ENCODE results near the gene ARNT2.

The ARNT2 gene

DNA sequence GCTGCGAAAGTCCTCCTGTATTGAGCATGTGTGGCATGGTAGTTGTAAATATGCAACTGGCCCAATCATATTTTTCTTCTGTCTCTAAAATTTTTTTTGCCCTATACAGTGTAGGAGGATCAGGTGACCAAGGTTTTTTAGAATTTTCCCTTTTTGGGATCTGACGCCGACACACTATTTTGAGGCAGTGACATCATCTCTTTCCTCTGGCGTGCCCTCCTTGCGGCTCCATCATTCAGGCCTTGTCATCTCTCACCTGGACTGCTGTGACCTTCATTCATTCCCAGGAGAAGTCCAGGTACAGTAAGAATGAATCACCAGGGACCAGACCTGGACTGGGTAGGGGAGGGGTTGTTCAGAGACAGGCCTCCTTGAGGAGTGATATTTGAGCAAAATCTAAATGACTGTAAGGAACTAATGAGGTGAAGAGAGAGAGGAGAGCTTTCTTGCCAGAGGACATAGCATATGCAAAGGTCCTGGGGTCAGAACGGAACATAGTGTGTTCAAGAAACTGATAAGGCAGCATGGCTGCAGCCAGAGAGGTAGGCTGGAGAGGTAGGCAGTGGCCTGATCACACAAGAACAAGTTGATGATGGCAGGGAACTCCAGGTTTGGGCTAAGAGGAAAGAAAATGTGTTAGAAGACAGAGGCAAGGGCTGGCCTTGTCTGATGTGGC is 38.7 kb downstream of the ARNT2 start:
- DNase-seq (ENCODE audit: low read depth): no peak

DNA sequence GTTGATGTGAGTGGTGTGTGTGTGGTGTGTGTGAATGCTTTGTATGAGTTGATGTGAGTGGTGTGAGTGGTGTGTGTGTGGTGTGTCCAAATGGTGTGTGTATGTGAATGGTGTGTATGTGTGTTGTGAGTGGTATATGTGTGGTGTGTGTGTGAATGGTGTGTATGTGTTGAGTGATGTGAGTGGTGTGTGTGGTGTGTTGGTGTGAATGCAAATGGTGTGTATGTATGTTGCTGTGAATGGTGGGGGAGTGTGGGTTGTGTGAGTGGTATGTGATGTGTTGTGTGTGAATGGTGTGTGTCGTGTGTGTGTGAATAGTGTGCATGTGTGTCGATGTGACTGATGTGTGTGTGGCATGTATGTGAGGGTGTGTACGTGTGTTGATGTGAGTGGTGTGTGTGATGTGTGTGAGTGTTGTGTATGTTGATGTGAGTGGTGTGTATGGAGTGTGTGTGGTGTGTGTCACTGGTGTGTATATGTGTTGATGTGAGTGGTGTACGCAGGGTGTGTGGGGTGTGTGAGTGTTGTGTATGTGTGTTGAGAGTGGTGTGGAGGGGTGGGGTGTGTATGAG is 40.6 kb downstream of the ARNT2 start:
- no peak for DNase-seq (ENCODE audit: low read depth)

DNA sequence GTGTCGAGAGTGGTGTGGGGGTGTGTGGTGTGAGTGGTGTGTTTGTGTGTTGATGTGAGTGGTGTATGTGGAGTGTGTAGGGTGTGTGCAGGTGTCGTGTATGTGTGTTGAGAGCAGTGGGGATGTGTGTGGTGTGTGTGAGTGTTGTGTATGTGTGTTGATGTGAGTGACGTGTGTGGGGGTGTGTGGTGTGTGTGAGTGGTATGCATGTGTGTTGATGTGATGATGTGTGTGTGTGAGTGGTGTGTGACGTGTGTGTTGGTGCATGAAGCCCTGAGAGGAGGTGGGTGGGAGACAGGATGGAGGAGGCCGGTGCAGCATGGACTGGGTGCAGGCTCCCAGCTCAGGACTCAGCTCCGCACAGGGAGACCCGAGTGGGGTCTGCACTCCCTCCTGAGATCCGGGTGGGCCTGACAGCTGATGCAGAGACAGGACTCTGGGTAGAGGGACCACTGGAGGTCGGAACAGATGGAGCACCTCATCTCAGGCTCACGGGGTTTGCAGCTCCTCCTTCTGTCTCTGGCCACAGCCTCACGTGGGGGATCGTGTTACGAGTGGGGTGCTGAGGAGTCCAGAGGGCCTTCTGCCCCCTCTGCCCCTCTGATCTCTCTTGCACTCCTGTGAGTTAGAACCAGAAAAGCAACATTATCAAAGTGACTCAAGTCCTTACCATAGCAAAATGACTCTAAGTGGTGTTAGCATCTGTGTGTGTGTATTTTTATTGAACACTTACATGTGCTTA is 41.3 kb downstream of the ARNT2 start:
- DNase-seq (ENCODE audit: low read depth): no peak

- DNase-seq (ENCODE audit: low read depth): no peak
Observed at GRCh38 chr15:80447077-80447476, 42.9 kb downstream of the ARNT2 start.

GRCh38 chr15:80449825-80450224 is 45.6 kb downstream of the ARNT2 start:
- DNase-seq (ENCODE audit: low read depth): no peak

DNA sequence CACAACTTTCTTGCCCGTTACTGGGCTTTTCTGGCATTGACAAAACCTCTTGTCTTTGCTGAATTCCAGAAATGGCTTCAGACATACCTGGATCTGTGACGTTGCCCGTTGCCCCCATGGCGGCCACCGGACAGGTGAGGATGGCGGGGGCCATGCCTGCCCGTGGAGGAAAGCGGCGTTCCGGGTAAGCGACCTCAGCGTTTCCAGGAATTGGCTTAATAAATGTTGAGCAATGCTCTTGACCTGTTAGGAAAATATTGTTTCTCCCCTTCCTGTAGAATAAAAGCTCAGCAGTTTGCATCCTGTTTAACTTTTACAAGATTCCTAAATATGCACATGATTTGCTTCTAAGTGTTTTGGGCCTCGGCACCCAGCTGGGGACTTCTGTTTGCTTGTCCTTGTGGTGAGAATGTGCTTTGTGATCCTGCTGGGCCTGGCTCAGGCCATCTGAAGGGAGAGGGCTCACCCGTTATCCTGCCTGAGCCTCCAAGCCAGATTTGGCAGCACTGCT is 46.7 kb downstream of the ARNT2 start:
- no peak for DNase-seq (ENCODE audit: low read depth)

DNA sequence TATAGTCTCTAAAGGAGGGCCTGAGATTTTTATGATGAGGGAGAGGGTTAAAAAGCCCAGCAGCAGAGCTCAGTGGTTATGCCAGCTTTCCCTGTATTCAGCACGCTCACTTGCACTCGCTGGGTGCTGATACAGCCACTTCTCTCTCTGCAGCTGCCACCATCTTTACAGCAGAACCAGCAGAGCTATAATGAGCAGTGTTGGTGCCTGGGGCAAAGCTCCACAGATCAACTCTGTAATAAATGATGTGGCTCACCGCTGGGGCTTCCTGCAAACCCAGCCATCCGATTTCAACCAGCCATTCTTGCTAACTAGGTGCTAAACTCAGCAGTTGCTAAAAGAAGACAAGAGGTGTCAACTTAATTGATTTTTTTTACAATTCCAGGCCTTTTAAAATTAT is 48.0 kb downstream of the ARNT2 start:
- no peak for DNase-seq (ENCODE audit: low read depth)

DNA sequence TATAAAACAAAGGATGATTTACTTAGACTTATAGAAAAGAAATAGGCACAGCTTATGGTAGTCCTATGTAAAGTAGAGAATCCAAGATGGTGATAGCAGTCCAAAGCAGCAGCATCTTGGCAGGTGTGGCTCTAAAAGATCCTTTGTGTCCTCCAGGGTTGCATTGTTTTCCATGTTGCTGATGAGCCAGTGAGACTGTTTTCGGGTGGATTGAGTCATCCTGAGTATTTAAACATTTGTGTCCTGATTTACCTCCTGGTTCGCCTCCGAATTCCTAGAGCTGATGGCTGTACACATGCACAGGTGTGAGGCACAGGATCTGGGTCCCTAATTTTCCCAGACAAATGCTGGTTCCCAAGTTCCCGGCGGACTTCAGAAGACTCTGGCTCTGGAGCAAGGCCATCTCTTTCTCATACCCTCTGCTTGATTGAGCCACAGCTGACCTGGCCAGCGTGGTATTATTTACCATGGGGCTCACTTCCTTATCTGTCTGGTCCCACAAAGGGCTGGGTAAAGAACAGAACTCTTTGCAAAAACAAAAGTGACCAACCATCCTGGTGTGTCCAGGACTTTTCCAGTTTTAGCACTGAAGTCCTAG is 51.0 kb downstream of the ARNT2 start:
- DNase-seq (ENCODE audit: low read depth): no peak

DNA sequence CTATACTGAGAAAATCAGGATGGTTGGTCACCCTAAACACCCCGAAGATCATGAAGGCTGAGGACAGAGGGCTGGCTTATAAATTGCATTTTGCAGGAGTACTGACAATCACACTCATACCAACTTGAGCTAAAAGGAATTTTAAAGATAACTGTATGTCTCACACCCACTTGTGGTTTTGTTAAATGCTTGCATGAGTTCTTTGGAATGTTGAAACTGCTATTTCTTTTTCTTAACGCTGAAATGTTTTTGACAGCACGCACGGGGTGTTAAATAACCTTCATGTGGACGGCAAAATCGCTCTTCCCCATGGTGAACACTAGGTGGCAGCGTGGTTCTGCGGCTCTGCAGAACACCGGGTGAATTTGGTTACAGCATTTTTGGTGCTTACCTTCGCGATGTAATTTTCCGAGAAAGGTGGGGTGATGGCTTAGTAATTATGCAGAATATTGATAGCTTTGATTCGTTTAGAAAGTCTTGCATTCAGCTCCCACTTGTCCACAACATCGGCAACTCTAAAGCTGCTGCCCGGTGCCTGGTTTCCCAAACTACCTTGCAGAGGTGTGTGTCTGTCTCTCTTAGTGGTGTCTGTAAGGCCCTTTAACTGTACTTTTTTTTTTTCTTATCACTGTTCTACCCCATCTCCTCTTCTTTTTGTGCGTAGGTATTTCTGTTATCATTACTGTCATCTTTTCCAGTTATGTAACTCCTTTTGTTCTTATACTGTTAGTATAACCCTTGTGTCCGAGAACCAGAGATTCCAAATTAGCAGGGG is 51.7 kb downstream of the ARNT2 start:
- peak; percentile 23 for DNase-seq (ENCODE audit: low read depth)

GRCh38 chr15:80456517-80457492 is 52.6 kb downstream of the ARNT2 start:
- DNase-seq (ENCODE audit: low read depth): no peak

GRCh38 chr15:80457896-80458295 is 53.7 kb downstream of the ARNT2 start:
- no peak for DNase-seq (ENCODE audit: low read depth)

DNA sequence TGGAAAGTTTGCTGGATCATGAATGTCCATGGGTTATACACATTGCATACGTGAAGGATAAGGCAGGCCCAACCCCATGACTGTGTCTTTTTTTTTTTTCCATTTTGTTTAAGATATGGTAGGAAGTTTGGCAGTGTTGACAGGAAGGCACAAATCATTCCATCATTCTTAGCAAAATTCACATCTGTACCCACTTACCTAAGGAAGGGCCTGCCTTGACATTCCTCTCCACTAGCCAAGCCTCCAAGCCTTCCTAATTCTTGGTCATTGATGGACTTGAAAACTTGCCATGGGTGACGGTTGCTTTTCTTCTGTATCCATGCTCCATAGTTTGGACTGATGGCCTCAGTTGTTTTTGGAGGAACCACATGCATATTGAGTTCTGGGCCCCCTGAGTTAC is 54.4 kb downstream of the ARNT2 start:
- no peak for DNase-seq (ENCODE audit: low read depth)

DNA sequence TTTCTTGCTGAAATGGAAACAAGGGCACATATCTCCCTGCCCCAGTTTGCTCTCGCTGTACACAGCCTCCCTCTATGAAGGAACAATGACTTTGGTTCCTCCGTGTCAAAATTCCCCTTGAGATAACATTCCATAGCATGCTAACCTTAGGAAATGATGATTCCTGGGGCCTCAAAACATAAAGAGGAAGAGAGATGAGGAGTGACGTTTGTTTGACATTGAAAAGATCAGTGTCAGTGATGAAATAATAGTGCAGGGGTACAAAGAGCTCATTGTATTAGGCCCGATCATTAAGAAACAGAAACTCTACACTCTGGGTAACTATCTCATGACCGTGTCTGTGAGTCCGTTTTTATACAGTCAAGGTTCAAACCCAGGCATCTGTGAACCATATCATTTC is 55.2 kb downstream of the ARNT2 start:
- no peak for DNase-seq (ENCODE audit: low read depth)

- DNase-seq (ENCODE audit: low read depth): no peak
Observed at GRCh38 chr15:80459818-80460217, 55.6 kb downstream of the ARNT2 start.

GRCh38 chr15:80461356-80462095 is 57.3 kb downstream of the ARNT2 start:
- no peak for DNase-seq (ENCODE audit: low read depth)

GRCh38 chr15:80462111-80462510 is 57.9 kb downstream of the ARNT2 start:
- DNase-seq (ENCODE audit: low read depth): no peak

GRCh38 chr15:80462836-80463512 is 58.8 kb downstream of the ARNT2 start:
- DNase-seq (ENCODE audit: low read depth): no peak

GRCh38 chr15:80464951-80465625 is 60.9 kb downstream of the ARNT2 start:
- DNase-seq (ENCODE audit: low read depth): no peak

GRCh38 chr15:80465626-80466005 is 61.4 kb downstream of the ARNT2 start:
- DNase-seq (ENCODE audit: low read depth): no peak

Measured in activated T-cell treated with anti-CD3 and anti-CD28 coated beads for 1 hour (primary cell).